HUES64 (cell line): ENCODE data around the gene ARHGAP8.

Experiments used
- H3K27ac ChIP-seq: 2 replicates; pipeline ENCODE4 v1.7.0; 2013; ENCODE audit warnings: low read depth, low read length, inconsistent platforms
- H3K27me3 ChIP-seq: 2 replicates; pipeline ENCODE4 v1.6.1; 2013; ENCODE audit warnings: mild to moderate bottlenecking, low read length; ENCODE audit not compliant: insufficient read depth
- H3K36me3 ChIP-seq: 2 replicates; pipeline ENCODE4 v1.6.1; 2013; ENCODE audit warnings: mild to moderate bottlenecking, low read length; ENCODE audit not compliant: insufficient read depth
- H3K4me1 ChIP-seq: 2 replicates; pipeline ENCODE4 v1.6.1; 2013; ENCODE audit warnings: mild to moderate bottlenecking, low read length, moderate library complexity; ENCODE audit not compliant: insufficient read depth
- H3K4me3 ChIP-seq: 2 replicates; pipeline ENCODE4 v1.5.1; 2013; ENCODE audit warnings: mild to moderate bottlenecking, low read length, moderate library complexity
- H3K9ac ChIP-seq: 2 replicates; pipeline ENCODE4 v1.6.1; 2013; ENCODE audit warnings: mild to moderate bottlenecking, low read depth, low read length
- H3K9me3 ChIP-seq: 2 replicates; pipeline ENCODE4 v1.6.1; 2013; ENCODE audit warnings: low read depth, low read length; ENCODE audit not compliant: insufficient read depth
- WGBS: fragments of 150-250, 120-280 bp; methylation state at CpG from one replicate; pipeline ENCODE4 v1.1.7; 2013; ENCODE audit warnings: missing lambda C conversion rate; 5-methylcytosine and 5-hydroxymethylcytosine counted together

ARHGAP8 gene

DNA sequence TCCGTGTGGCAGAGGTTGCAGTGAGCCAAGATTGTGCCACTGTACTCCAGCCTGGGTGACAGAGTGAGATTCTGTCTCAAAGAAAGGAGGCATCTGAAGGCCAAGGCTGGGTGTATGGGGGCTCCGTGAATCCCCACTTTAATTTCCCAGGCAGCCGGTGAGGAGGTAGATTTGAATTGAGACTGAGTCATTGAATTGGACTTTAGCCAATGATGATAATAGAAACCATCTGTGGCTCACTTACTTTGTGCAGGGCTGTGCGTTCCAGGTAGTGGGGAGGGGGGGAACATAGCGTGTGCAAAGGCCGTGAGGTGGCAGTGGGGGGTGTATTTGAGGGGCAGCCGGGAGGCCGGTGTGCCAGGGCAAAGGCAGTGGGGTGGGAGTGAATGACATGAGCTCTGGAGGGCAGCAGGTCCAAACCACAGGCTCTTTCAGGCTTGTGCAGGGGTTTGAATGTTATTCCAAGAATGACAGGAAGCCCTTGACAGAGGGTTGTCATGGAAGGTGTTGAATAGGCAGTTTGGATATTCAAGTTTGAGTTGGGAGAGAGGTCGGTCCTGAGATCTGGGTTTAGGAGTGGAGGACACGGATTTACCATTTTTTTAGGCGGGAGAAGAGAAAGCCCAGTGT lies 6.1 kb downstream of the ARHGAP8 start:
- H3K27me3 ChIP-seq, result peaks cover 7% of the 10 kb centered on the region
- H3K9ac ChIP-seq, result no peak overlapping the region
- 90% methylated on average over 11 of the region's 11 CpGs for WGBS
- H3K4me3 ChIP-seq, result no peak overlapping the region
- H3K4me1 ChIP-seq, result peaks cover 21% of the 10 kb centered on the region
- H3K36me3 ChIP-seq, result no peaks in the 10 kb centered on the region
- no peak overlapping the region for H3K27ac ChIP-seq
- no peaks in the 10 kb centered on the region for H3K9me3 ChIP-seq

DNA sequence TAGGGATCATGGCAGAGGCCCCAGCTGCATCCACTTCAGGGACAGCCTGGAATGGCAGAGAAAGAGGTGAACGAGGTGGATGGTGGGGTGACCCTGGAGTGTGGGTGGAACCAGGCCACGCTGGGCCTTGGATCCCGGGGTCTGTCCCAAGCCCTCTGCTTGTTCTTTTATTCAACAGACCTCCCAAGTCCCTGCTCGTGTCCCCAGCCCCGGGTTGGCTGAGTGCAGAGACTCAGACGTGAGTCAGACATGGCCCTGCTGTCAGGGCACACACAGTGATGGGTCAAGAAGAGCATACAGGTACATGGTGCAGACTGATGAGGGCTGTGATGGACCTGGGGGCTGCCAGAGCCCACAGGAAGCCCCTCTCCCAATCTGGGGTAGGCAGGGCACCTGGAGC lies 6.6 kb downstream of the ARHGAP8 start:
- 89% methylated on average over 6 of the region's 6 CpGs for WGBS
- Histone ChIP-seq H3K4me1 (peaks cover 16% of the 10 kb centered on the region), H3K27me3 (peaks cover 1% of the 10 kb centered on the region), H3K9me3 (no peaks in the 10 kb centered on the region), H3K36me3 (no peaks in the 10 kb centered on the region), H3K27ac (no peak overlapping the region), H3K4me3 (no peak overlapping the region), H3K9ac (no peak overlapping the region)

DNA sequence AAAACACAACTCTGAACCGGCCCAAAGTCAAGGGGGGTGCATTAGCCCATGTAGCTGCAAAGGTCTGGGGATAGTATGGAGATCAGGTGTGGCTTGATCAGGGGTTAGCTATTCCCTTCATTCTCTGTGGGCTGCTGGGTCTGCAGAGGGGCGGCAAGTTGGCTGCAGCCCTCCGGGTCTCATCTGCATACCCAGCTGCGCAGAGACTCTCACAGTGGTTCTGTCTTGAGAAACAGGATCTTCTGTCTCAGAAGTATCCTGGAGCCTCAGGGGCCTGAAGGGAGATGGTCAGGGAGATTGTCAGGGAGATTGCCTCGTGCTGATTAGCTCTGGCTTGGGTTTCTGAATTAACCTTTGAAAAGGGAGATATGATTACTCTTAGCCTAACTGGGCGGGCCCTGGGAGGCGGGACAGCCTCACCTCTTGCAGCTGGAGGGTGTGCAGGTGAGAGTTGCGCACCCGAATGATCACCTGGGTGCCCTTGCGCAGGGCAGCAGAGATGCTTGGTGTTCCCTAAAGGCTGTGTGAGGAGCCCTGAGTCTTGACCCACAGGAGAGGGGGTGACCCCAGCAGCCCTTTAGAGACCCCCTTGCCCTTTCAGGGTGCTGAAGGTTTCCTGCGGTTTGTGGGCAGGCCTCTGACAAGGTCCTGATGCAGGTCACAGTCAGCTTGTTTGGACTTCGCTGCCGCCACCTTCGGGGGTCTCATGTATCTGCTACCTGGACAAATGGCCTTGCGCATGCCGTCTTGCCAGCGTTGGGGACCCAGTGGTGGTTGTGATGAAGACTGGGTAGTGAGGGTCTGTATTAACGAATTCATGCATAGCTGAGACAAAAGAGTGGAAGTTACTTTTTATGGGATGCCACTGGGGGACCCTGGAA lies 7.3 kb downstream of the ARHGAP8 start:
- Histone ChIP-seq H3K9ac (no peak overlapping the region), H3K9me3 (no peaks in the 10 kb centered on the region), H3K27ac (no peak overlapping the region), H3K4me3 (no peak overlapping the region), H3K36me3 (no peaks in the 10 kb centered on the region), H3K4me1 (peaks cover 15% of the 10 kb centered on the region), H3K27me3 (no peaks in the 10 kb centered on the region; the same call in 1 of the 2 replicates)
- WGBS, result 88% methylated on average over 18 of the region's 18 CpGs

DNA sequence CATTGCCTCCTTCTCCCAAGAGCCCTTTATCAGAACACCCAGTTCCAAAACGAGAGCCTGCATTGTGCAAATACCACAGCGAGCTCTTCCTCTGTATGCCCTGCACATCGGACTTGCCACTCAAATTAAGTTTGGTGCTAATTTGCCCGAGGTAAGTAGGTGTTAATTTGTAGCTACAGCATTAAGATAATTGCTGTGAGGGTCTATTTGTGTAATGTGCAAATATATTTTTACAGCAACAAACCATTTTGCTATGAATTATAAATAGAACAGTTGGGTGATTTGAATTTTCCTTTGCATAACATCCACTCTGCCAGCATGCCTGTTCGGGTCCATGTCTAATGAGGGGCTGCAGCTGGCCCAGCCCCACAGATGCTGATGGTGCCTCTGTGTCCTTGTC lies 8.1 kb downstream of the ARHGAP8 start:
- Histone ChIP-seq H3K36me3 (no peaks in the 10 kb centered on the region), H3K4me1 (peaks cover 9% of the 10 kb centered on the region), H3K9me3 (no peaks in the 10 kb centered on the region), H3K9ac (no peak overlapping the region), H3K27ac (no peak overlapping the region), H3K4me3 (no peak overlapping the region), H3K27me3 (no peaks in the 10 kb centered on the region)
- WGBS, result 90% methylated on average over 5 of the region's 5 CpGs

DNA sequence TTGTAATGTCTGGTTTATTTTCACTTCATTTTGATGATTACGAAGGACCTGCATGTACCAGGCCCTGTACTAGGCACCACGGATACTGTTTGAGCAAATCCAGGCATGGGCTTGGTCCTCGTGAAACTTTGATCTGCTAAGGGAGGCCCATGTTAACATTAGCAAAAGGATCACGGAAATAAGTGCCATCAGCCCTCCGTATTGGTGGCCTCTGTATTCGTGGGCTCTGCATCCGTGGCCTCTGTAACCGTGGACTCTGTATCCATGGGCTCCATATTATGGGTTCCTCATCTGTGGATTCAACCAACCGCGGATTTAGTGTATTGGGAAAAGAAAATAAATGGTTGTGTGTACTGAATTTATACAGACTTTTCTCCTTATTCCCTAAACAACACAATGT lies 8.7 kb downstream of the ARHGAP8 start:
- 78% methylated on average over 10 of the region's 10 CpGs for WGBS
- Histone ChIP-seq H3K4me1 (0 out of 2 replicates have a peak, but pooled peaks cover 4% of the 10 kb centered on the region), H3K9ac (no peak overlapping the region), H3K27me3 (no peaks in the 10 kb centered on the region), H3K27ac (no peak overlapping the region), H3K9me3 (no peaks in the 10 kb centered on the region), H3K4me3 (no peak overlapping the region), H3K36me3 (no peaks in the 10 kb centered on the region)

DNA sequence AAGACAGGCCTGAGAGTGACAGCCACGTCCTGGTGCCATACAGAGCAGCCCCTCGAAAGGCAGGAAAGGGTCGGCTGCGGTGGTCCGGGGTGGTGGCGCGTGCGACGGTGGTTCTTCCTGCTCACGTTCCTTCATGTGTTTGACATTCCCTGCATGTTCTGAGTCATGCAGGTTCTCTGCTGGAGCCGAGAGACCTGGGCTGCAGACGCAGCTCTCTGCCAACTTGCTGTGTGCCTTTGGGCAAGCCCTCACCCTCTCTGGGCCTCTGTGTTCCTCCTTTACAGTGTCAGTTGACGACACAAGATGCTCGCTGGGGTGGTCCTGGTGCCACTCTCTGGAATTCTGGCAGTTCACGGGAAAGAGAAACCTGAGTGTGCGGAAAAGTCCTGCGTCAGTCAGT lies 12.0 kb downstream of the ARHGAP8 start:
- WGBS, result 94% methylated on average over 17 of the region's 17 CpGs
- H3K4me3 ChIP-seq, result no peak overlapping the region

DNA sequence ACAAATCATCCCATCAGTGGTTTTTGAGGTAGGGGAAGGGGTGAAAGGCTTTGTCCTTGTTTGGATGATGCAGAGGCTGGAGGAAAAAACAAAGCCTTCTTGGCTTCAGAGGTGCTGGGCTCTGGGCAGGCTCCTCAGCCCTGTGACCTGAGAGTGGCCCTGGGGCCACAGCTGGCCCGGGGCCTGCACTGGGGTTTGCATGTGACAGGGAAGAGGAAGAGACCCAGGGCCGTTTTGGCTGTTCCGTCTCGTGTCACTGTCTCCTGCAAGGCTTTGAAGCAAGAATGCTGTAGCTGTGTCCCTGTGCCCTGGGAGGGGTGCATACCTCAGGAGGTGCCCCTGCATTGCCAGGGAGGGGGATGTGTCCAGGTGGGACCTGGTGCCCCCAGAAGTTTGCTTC lies 12.6 kb downstream of the ARHGAP8 start:
- Histone ChIP-seq H3K9me3 (no peaks in the 10 kb centered on the region), H3K27me3 (no peaks in the 10 kb centered on the region), H3K27ac (no peak overlapping the region), H3K4me1 (0 out of 2 replicates have a peak, but pooled peaks cover 4% of the 10 kb centered on the region), H3K9ac (no peak overlapping the region), H3K4me3 (no peak overlapping the region), H3K36me3 (no peaks in the 10 kb centered on the region)
- WGBS, result 81% methylated on average over 4 of the region's 4 CpGs

More for the DNA sequence above, 12.0 kb downstream of the ARHGAP8 start:
- H3K4me1 ChIP-seq, result 0 out of 2 replicates have a peak, but pooled peaks cover 4% of the 10 kb centered on the region
- no peaks in the 10 kb centered on the region for H3K36me3 ChIP-seq
- no peak overlapping the region for H3K9ac ChIP-seq
- no peak overlapping the region for H3K27ac ChIP-seq
- no peaks in the 10 kb centered on the region for H3K9me3 ChIP-seq
- H3K27me3 ChIP-seq, result no peaks in the 10 kb centered on the region

DNA sequence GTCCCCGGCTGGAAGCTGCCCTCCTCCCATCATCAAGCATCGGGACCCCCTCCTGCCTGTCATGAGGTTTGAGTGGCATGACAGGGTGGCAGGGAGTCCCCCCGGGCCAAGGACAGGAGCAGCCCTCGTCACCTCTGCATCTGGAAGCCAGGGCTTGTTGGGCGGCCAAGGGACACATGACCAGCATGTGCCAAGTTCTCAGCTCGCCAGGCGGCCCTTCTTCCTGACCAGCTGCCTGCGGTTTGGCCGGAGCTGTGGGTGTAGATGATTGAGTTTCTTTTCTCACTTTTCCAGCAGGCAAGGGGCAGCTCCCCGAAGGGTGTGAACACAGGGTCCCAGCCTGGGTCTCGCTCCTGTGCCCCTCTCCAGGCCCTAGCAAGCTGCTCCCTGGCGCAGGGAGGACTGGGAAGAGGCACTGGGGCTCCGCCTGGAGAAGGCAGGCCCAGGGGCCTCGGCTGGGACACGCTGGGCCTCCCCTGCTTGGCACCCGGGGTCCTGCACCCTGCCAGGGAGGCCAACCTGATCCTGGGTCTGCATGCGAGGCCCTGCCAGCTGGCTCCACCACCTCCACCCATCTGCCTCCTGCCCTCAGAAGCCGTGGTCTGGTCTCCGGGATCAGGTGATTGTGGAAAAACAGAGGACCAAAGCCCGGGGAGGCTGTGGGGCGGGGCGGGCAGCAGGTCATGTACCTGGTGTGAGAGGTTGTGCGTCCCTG lies 13.4 kb downstream of the ARHGAP8 start:
- Histone ChIP-seq H3K36me3 (no peaks in the 10 kb centered on the region), H3K9ac (no peak overlapping the region), H3K9me3 (no peaks in the 10 kb centered on the region), H3K4me1 (0 out of 2 replicates have a peak, but pooled peaks cover 4% of the 10 kb centered on the region), H3K4me3 (no peak overlapping the region), H3K27me3 (no peaks in the 10 kb centered on the region), H3K27ac (no peak overlapping the region)
- 84% methylated on average over 23 of the region's 23 CpGs for WGBS

DNA sequence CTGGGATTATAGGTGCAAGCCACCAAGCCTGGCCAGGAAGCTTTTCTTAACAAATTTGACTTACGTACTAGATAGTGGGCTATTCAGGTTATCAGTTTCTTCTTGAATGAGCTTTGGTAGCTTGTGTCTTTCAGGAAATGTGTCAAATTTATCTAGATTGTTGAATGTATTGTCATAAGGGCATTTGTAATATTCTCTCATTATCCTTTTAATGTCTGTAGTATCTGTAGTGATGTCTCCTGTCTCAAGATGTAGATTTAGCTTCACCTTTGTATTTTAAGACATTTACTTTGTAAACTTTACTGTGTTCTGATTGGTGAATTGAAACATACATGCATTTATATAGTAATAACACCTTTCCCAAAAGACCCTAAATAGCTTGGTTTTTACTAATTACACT lies 20.7 kb downstream of the ARHGAP8 start:
- Histone ChIP-seq H3K4me3 (no peak overlapping the region), H3K36me3 (no peaks in the 10 kb centered on the region), H3K27me3 (no peaks in the 10 kb centered on the region), H3K9ac (no peak overlapping the region), H3K27ac (no peak overlapping the region), H3K9me3 (peaks cover 7% of the 10 kb centered on the region), H3K4me1 (no peaks in the 10 kb centered on the region)
- 95% methylated on average over 1 of the region's 1 CpG for WGBS

DNA sequence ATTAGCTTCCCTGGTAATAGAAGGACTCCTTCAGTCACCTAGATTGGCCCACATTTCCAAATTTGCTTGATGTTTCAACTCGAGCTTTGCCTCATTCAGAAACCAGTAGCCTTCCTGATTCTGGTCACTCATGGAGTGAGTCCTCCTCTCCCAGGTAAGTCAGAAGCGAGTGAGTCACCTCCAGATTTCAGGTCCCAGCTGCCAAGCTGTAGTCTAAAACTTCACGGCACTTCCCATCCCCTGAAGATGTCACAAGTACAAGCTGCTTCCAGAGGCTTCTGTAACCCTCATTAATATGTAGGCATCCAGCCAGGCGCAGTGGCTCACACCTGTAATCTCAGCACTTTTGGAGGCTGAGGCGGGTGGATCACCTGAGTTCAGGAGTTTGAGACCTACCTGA lies 23.5 kb downstream of the ARHGAP8 start:
- Histone ChIP-seq H3K9me3 (peaks cover 7% of the 10 kb centered on the region), H3K27me3 (no peaks in the 10 kb centered on the region), H3K4me3 (no peak overlapping the region), H3K4me1 (no peaks in the 10 kb centered on the region), H3K27ac (no peak overlapping the region), H3K9ac (no peak overlapping the region), H3K36me3 (no peaks in the 10 kb centered on the region)
- 93% methylated on average over 5 of the region's 5 CpGs for WGBS
